BJ (cell line): Measurements from ENCODE around the gene STYK1. TPM values are rescaled to one million over a fixed set of nuclear protein-coding genes. Genes with fewer than 3 reads are reported as not detected.
A peak's percentile ranks its signal among the peaks of the same experiment; 100 is the strongest.

ENCODE experiments used
- CTCF ChIA-PET: fragments of 350-600 bp; formaldehyde crosslinking; extraction: SDS; loops from one replicate; lab custom pipeline; 2021; ENCODE audit warnings: antibody characterized with exemption, inconsistent platforms; lab: Yijun Ruan, JAX
- POLR2A ChIA-PET: fragments of 300-600 bp; sonication (Branson Sonifier 250); formaldehyde crosslinking; extraction: SDS; loops from one replicate; lab custom pipeline; 2021; ENCODE audit warnings: antibody characterized with exemption; lab: Charles Lee
- DNase-seq: peaks from one replicate; pipeline ENCODE4 v3.0.0-alpha.2; 2011; ENCODE audit warnings: low read depth
- H3K27me3 ChIP-seq: 2 replicates; pipeline ENCODE4 v1.6.0; 2011; ENCODE audit warnings: low read length; ENCODE audit not compliant: control insufficient read depth, insufficient read depth
- H3K36me3 ChIP-seq: 2 replicates; pipeline ENCODE4 v1.5.1; 2011; ENCODE audit warnings: low read length; ENCODE audit not compliant: control insufficient read depth, insufficient read depth
- H3K4me3 ChIP-seq: 2 replicates; pipeline ENCODE4 v1.5.1; 2011; ENCODE audit warnings: low read depth, mild to moderate bottlenecking, control low read depth, low read length
- polyA plus RNA-seq: library from polyadenylated mRNA; depleted of rRNA; stranded (reverse); fragments of >200 nt; gene quantifications from 2 replicates; pipeline ENCODE4 v1.2.3, GENCODE V29; 2011
- TF ChIP-seq, protein P1 (sequence below): IDR thresholded peaks from 2 replicates; pipeline ENCODE4 v1.5.1; 2011; ENCODE audit warnings: low read depth, mild to moderate bottlenecking, control low read depth, inconsistent platforms, low read length, moderate library complexity; ENCODE audit not compliant: insufficient read depth

STYK1 gene
- polyA plus RNA-seq, 1 experiment: 0.92 TPM

DNA sequence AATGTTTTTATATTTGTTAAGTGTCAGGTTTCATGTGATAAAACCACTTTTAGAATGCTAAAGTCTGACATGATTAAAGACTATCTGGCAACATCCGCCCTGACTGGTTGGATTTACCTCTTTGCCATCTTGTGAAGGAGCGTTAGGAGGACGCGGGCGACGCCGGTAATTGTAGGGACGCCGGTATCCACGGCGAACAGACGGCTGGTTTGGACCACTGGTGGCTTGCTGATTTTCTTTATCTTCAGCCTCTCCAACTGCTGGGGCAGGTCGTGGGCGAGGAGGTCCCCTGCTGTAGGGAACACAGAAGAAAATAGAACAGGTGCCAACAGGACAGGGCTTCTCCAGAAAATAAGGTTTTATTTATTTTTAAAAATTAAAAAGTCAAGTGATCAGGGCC, 28.0 kb upstream of the STYK1 start:
- Histone ChIP-seq H3K27me3 (no peaks in the 10 kb centered on the region), H3K36me3 (peaks cover 11% of the 10 kb centered on the region), H3K4me3 (no peak overlapping the region)
- no peak for DNase-seq
- CTCF ChIA-PET: interaction anchor here (1.6 kb wide), 1 partner anchor 48 kb away, joined by 5 read pairs; no protein-coding TSS in a partner anchor
- TF ChIP-seq, protein P1, sequence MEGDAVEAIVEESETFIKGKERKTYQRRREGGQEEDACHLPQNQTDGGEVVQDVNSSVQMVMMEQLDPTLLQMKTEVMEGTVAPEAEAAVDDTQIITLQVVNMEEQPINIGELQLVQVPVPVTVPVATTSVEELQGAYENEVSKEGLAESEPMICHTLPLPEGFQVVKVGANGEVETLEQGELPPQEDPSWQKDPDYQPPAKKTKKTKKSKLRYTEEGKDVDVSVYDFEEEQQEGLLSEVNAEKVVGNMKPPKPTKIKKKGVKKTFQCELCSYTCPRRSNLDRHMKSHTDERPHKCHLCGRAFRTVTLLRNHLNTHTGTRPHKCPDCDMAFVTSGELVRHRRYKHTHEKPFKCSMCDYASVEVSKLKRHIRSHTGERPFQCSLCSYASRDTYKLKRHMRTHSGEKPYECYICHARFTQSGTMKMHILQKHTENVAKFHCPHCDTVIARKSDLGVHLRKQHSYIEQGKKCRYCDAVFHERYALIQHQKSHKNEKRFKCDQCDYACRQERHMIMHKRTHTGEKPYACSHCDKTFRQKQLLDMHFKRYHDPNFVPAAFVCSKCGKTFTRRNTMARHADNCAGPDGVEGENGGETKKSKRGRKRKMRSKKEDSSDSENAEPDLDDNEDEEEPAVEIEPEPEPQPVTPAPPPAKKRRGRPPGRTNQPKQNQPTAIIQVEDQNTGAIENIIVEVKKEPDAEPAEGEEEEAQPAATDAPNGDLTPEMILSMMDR: no peak
- POLR2A ChIA-PET: no interaction called here

DNA sequence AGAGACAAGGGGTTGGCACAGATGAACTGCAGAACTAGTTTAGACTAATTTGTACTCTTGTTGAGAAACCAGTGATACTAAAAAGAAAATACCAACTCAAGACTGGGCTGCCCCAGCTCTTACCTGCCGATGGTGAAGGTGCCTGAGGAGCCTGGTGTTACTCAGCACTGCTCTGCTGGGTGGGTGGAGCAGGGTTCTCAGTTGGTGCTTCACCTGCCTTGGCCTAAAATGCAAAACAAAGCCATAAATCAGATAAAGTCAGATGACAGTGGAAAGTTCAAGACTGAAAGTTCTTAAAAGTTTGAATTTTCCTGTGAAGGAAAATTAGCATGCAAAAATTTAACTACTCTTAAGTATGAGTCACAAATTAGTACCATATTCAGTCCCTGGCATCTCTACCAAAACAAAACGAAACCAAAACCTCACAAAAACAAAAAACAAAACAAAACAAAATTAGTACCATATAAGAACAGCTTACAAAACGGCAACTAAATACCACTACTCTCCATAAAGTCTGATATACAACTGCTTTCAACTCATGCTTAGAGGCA, 27.4 kb upstream of the STYK1 start:
- TF ChIP-seq, protein P1: no peak
- Histone ChIP-seq H3K27me3 (no peaks in the 10 kb centered on the region), H3K36me3 (peaks cover 11% of the 10 kb centered on the region), H3K4me3 (no peak overlapping the region)
- POLR2A ChIA-PET: interaction anchor here (0.6 kb wide), 1 partner anchor 19 kb away, joined by 3 read pairs; no protein-coding TSS in a partner anchor
- CTCF ChIA-PET: interaction anchor here (1.6 kb wide), 1 partner anchor 49 kb away, joined by 5 read pairs; no protein-coding TSS in a partner anchor
- DNase-seq: peak; percentile 59

DNA sequence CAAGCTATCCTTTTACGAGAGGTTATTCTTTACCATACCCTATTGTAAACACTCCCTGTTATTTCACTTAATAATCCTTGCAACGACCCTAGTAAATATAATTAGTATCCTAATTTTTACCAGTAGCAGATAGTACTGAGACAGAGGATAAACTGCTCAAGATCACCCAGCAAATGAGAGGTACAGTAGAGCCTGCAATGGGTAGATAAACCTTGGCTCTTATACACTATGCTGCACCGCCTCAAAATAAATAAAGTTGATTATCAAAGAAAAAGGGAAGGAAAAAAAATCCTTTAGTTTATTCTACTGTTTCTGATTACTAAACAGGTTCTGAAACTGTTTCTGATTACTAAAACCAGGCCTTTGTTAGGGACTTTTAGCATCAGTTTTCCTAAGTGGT, 26.7 kb upstream of the STYK1 start:
- TF ChIP-seq, protein P1: no peak
- CTCF ChIA-PET: interaction anchor here (1.6 kb wide), 1 partner anchor 49 kb away, joined by 5 read pairs; no protein-coding TSS in a partner anchor
- Histone ChIP-seq H3K36me3 (peaks cover 9% of the 10 kb centered on the region), H3K27me3 (no peaks in the 10 kb centered on the region), H3K4me3 (no peak overlapping the region)
- POLR2A ChIA-PET: no interaction called here
- DNase-seq: no peak

DNA sequence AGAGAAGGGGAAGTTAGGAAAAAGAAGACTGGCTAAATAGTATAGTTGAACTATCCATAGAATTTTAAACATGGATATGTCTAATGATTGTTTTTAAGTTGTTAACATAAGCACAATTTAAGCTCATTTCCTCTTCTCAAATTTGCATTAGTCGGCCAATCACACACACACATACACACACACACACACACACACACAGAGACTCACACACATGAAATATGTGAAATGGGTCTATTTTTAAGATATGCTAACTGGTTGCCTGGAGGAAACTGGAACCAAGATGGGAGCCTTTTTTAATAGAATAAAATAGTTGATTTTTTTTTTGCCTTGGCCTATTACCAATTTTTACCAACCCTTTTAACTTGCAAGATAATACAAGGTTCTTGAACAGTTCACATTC, 24.0 kb upstream of the STYK1 start:
- Histone ChIP-seq H3K4me3 (no peak overlapping the region), H3K36me3 (0 out of 2 replicates have a peak, but pooled peaks cover 4% of the 10 kb centered on the region), H3K27me3 (no peaks in the 10 kb centered on the region)
- DNase-seq: no peak
- ChIA-PET POLR2A (no interaction called here), CTCF (interaction anchor here (0.7 kb wide), 1 partner anchor 78 kb away, joined by 4 read pairs; no protein-coding TSS in a partner anchor)
- TF ChIP-seq, protein P1: no peak

DNA sequence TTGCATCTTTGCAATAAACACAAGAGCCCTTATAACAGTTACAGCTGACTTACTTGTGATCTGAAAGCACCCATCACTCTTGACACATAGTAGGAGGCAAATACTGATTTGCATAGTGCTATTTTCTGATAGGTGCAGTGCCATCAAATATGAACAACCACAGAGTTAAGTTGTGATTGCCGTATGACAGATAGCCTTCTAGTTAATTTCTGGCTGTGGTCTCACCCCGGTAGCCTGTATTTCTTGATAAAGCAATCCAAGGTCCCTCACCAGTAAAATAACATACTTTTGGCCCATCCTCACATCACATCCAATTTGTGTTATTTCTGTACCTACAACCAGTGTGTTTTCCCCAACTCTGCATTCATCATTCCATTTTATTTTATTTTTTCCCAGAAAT, 23.3 kb upstream of the STYK1 start:
- H3K36me3 ChIP-seq: 0 out of 2 replicates have a peak, but pooled peaks cover 4% of the 10 kb centered on the region
- TF ChIP-seq, protein P1: no peak
- no peak for DNase-seq
- CTCF ChIA-PET: interaction anchor here (0.7 to 0.9 kb wide), 2 partner anchors 23 to 77 kb away, joined by 3 to 4 read pairs; no protein-coding TSS in a partner anchor
- POLR2A ChIA-PET: no interaction called here
- no peak overlapping the region for H3K4me3 ChIP-seq
- no peaks in the 10 kb centered on the region for H3K27me3 ChIP-seq
